ENCODE measurements around the gene MLH1.

Gene MLH1

DNA sequence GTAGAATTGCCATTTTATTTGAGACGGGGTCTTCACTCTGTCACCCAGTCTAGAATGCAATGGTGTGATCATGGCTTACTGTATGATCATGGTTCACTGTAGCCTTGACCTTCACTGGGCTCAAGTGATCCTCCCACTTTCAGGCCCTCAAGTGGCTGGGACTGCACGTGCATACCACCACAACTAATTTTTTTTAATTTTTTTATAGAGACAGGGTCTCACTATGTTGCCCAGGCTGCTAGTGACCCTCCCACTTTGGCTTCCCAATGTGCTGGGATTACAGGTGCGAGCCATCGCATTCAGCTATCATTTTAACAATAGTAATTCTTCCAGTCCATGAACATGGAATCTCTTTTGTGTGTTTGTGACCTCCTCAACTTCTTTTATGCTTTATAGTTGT, 12.3 kb upstream of the MLH1 start:
- no peak for DNase-seq (ENCODE audit: low spot score)

DNA sequence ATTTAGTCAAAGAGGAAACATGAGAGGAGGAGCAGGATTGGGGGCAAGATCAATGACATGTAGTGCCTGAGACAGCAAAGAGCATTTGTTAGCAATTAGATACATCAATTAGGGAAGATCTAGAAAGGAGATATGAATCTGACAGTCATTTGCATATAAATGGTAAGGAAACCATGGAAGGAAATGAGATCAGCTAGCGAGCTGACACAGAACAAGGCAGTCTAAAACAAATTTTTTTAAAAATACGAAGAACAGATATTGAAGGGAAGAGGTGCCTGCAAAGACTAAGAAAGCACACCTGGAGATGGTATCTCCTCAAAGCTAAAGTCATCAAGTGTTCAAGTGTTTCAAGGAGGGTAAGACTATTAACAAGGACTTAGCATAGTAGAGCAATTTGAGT, 5.0 kb upstream of the MLH1 start:
- peak; percentile 41 for DNase-seq (ENCODE audit: low spot score)

DNA sequence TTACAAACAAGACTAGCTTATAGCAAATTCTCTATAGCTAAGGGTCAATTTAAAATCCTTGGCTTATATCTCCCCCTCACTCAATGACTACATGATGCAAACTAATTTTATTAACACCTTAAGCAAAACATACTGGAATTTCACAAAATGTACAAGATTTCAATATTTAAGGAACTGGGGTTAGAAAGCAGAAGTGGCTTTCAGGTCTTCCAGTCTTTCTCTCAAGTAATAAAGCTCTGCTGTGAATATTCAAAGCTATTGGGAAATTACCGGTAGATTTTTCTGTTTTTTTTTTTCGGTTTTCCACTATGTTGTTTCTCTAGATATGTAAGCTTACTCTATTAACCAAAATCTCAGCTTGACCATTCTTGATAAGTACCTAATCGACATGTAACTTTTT, 4.3 kb upstream of the MLH1 start:
- DNase-seq (ENCODE audit: low spot score): no peak

DNA sequence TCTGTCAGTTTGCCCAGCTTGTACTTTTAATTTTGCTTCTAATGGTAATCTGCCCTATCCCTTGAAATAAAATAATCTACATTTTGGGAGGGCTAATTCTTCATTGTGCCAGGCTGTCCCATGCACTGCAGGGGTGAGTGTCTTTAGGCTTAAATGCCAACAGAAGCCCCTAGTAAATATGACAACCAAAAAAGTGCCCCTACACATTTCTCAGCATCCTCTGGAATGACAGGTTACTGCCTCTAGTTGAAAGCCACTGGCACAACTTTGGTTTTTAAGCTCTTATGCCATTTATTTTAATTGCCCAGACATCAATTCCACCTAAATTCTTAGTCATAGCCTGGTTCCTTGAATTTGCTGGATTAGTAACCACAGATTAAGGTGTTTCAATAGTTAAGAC, 3.8 kb upstream of the MLH1 start:
- DNase-seq (ENCODE audit: low spot score): no peak

DNA sequence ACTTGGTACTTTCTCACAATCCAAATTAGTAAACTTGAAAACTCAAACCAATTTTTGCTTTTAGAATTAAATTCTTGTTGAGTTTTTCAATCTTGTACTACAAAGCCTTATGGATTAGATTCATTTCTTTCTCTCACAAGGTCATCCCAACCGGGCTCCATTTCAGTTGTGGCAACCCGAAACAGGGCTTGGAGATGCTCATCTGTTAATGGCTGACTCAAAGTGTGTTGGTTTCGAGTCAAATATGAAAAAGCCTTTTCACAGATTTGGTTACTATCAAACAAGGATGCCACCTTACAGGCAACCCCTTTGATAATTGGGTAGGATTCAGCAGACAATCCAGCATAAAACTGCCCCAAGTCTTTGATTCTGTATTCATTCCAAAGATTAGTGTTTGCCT, 2.2 kb upstream of the MLH1 start:
- DNase-seq (ENCODE audit: low spot score): peak; percentile 88

DNA sequence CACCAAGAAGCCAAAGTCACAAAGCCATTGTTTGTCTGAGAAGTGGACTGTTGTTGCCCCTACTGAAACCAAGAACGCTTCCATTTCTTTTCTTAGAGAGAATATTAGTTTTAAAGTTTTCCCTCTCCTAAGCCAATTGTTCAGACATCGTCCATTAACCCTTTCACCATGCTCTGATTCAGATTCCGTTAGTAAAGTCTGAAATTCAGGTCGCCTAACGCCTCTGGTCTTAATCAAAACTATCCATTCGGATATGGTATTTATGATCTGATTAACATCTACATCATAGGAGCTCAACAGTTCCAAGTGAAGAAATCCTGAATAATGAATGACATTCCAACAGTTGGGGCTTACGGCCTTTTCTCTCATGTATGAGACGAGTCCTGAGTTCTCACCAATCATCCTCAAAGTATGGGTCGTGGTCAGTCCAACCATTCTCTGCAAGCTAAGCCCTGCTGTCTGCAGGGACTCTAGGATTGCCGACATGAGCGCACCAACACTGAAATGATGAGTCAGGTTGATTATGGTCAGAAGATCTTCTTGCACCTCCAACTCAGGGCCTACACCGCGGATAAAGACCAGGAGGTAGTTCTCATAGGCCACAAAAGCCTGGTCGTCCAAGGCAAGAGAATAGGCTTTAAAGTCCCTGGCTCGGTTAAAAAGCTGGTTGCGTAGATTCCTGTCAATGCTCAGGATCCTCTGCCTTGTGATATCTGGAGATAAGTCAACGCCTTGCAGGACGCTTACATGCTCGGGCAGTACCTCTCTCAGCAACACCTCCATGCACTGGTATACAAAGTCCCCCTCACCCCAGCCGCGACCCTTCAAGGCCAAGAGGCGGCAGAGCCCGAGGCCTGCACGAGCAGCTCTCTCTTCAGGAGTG, 1.2 kb upstream of the MLH1 start:
- DNase-seq (ENCODE audit: low spot score): peak; percentile 40

DNA sequence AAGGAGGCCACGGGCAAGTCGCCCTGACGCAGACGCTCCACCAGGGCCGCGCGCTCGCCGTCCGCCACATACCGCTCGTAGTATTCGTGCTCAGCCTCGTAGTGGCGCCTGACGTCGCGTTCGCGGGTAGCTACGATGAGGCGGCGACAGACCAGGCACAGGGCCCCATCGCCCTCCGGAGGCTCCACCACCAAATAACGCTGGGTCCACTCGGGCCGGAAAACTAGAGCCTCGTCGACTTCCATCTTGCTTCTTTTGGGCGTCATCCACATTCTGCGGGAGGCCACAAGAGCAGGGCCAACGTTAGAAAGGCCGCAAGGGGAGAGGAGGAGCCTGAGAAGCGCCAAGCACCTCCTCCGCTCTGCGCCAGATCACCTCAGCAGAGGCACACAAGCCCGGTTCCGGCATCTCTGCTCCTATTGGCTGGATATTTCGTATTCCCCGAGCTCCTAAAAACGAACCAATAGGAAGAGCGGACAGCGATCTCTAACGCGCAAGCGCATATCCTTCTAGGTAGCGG, 452 bp upstream of the MLH1 start, which contains the start of gene EPM2AIP1:
Gene EPM2AIP1, minus strand, starts transcription at position 326 of the 520 bp plus-strand sequence. Its CDS starts 54 bp downstream, at position 272.
- peak; percentile 100 for DNase-seq (ENCODE audit: low spot score)

DNA sequence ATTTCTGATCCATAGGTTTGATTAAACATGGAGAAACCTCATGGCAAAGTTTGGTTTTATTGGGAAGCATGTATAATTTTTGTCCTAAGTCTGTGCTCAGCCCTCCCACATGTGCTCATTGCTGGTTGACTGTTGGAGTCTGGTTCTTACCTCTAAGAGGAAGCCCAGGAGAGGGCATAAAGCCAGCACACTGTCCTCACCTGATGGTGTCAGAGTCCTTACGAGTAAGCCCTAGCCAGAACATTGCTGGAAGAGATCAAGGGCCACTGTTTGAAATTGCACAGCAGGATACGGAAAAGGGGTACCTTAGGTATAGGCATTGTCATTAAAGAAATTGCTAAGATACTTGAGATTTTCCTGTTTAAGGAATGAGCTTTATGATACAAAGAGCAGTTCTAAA, 21.3 kb downstream of the MLH1 start:
- DNase-seq (ENCODE audit: low spot score): no peak

DNA sequence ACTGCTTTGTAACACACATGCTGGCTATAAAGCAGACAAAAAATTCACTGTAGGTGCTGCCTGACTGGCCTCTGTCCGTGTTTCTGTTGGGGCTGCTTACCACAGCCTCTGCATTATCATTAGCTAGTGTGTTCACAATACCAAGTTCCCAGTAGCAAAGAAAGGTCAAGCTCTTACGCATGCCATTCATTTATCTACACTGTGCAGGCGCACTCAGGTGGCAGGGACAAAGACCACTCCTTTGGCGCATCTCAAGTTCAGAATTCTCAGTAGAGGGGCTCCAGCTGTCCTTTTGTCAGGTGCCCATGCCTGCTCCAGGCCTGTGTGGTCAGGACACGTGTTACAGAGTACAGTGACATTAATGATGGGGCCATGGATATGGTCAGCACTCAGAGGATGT, 22.3 kb downstream of the MLH1 start:
- no peak for DNase-seq (ENCODE audit: low spot score)

DNA sequence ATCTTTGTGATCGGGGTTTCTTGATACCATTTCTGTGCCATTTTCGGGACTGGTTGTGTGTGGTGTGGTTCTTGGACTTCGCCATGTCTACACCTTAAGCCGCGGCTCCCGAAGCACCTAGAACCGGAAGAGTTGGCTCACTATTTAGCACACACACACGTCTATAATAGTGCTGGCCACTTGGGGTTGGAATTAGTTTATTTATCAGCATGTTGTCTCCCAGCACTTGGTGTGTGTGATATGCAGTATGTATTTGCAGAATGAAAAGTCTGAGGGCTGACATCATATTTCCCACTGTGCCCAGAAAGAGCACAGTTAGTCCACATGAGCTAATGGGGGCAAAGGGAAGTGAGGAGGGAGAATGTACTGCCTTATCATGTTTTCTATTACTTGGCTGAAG, 23.6 kb downstream of the MLH1 start:
- no peak for DNase-seq (ENCODE audit: low spot score)

DNA sequence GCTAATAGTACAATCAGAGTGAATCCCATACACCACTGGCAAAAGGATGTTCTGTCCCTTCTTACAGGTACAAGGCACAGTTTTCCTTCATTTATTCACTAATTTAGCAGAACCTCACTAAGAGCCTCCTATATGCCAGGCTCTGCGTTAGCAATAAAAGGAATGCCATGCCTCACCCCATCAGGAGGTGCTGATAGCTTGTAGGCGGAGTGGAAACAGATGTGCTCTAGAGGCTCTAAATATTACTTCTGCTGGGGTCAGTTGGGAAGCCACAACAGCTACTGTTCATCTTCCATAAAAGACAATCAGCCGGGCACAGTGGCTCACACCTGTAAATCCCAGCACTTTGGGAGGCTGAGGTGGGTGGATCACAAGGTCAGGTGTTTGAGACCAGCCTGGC, 24.4 kb downstream of the MLH1 start:
- no peak for DNase-seq (ENCODE audit: low spot score)

DNA sequence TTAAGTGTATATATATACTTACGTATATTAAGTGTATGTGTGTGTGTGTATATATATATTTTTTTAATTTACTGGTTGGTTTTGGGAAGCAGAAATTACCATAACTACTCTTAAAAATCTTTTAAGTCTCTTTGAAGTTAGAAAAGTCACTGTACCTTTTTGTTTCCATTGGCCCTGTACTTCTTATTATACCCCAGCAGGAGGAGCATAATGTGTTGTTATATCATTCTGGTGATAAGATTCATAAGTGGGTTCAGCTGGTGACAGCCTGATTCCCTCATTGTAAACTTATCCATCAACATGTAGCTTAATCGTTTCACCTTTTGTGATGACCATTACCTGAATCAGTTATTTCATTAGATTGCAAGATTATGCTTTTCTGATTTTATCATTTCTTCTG, 30.8 kb downstream of the MLH1 start:
- peak; percentile 10 for DNase-seq (ENCODE audit: low spot score)

DNA sequence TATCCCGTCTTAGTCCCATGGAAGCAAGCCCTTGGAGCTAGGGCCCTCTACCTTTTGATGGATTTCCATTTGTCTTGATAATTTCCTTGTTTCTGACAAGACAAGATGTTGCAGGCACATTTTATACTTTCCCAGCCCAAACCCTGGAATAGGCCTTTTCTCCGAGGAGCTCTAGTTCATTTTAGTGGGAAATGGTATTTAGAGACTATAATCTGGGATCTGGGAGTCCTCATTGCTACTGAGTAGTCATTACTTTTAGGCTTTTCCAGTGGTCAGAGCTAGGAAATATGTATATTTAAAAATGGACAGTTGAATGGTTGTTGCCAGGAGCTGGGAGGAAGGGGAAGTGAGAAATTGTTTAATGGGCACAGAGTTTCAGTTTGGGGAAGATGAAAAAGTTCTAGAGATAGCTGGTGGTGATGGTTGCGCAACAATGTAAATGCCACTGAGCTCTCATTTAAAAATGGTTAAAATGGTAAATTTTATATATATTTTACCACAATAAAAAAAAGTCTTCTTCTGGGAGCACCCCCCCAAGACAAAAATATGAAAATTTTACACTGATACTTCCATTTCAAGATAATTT, 31.6 kb downstream of the MLH1 start:
- no peak for DNase-seq (ENCODE audit: low spot score)

DNA sequence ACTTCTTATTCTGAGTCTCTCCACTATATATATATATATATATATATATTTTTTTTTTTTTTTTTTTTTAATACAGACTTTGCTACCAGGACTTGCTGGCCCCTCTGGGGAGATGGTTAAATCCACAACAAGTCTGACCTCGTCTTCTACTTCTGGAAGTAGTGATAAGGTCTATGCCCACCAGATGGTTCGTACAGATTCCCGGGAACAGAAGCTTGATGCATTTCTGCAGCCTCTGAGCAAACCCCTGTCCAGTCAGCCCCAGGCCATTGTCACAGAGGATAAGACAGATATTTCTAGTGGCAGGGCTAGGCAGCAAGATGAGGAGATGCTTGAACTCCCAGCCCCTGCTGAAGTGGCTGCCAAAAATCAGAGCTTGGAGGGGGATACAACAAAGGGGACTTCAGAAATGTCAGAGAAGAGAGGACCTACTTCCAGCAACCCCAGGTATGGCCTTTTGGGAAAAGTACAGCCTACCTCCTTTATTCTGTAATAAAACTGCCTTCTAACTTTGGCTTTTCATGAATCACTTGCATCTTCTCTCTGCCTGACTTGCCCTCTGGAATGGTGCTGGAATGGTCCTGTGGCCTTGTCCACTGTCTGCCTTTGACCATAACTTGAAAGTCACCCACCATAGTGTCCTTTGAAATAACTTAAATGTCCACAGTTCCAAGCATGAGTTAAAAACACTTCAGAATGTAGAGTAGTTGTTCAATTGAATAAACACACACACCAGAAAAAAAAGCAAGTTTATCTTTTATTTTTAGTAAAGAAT, 32.4 kb downstream of the MLH1 start:
- DNase-seq (ENCODE audit: low spot score): no peak

DNA sequence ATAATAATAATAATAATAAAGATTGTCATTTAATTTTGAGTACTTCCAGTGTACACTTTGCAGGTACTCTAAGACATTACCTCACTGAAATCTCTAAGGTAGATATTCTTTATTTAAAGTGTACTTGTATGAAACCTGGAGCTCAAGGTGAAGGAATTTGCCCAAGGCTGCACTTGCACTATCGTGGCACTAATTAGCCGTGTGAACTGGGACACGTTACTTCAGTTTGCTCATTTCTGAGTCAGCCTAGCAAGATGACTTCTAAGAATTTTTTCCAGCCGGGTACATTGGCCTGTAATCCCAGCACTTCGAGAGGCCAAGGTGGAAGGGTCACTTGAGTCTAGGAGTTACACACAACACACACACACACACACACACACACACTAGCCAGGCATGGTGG, 33.5 kb downstream of the MLH1 start:
- DNase-seq (ENCODE audit: low spot score): no peak

DNA sequence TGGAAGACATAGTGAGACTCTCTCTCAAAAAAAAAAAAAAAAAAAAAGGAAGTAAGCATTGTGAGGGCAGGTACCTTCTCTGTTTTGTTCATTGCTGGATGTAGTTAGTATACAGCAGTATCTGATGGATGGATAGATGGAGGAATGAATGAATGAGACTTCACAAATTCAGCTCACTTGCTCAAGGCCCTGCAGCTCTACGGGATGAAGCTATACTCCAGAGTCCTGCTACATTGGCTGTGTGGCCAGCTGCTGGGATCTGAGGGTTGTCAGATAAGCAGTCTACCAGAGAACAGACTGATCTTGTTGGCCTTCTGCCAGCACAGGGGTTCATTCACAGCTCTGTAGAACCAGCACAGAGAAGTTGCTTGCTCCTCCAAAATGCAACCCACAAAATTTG, 35.0 kb downstream of the MLH1 start:
- no peak for DNase-seq (ENCODE audit: low spot score)

DNA sequence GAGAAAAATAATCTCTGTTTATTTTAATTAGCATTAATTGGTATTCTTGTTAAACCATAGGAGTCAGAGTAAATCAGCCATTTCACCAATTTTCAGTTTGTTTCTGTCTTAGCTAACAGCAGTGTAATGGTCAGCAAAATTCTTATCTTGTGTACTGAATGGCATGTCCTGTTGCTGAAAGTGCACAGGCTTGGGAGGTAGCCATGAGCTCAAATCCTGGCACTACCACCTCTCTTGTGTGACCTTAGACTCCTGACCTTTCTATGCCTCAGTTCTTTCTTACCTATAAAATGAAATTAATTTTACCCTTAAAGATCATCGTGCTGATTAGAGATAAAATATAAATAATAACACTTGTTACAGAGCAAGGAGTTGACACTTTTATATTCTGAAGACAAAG, 35.8 kb downstream of the MLH1 start:
- no peak for DNase-seq (ENCODE audit: low spot score)

DNA sequence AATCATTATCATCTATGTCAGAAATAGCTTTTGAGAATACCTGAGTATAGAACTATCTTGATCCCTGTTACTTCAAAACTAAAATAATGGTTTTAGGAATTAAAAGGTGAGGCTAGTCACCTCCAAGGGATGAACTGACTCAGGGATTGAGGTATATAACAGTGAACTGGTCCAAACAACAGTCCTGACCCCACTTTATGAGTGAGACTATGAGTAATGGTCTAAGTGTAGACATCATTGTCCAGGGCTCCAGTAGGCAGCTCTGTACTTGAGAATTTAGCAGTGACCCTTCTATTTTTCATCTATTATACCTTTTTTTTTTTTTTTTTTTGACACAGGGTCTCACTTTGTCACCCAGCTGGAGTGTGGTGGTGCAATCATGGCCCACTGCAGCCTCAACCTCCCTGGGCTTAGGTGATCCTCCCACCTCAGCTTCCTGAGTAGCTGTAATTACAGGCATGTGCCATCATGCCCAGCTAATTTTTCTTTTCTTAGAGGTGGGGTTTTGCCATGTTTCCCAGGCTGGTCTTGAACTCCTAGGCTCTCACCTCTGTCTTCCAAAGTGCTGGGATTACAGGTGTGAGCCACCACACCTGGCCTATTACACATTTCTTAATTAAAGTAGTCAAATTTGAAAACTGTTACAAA, 36.3 kb downstream of the MLH1 start:
- no peak for DNase-seq (ENCODE audit: low spot score)

DNA sequence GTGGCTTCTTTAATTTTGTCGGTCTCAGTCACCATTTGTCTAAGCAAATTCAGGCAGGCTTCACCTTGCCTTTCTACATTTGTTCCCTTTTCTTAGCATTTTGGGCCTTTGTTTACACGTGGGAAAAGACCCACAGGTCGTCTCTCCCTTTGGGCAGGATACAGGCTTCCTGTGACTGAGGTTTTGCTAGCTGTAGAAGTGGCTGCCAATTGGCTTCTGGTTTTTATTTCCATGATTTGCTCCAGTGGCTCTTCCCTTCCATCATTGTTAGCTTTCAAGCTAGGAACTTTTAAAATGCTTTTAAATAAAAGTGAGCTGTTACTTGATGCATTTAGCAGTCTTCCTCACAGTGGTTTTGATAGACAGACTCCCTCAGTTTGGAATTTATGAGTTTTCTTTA, 37.3 kb downstream of the MLH1 start:
- no peak for DNase-seq (ENCODE audit: low spot score)

DNA sequence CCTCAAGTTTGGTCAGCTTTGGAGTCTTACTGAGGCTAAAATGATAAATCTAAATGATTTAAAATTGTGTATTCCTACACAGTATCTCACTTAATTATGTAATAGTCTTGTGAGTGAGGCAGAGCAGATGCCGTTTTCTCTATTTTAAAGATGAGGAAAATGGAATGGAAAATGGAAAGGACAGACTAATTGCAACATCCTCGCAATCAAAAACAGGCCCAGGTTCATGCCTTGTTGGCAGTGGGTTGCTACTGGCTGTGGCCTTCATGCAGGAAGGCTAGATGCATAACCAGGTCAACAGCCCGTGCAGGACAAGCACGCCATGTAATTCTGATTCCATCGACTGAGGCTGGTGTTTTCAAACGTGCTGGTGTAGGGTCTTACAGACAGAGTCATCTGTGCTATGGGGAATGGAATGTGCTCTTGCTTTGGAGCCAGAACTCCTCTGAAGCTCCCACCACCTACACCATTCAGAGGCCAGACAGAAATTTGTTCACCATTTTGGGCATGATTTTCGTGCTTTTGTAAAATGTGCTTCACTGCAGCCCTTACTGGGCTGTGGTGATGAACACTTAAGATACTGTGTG, 37.9 kb downstream of the MLH1 start:
- DNase-seq (ENCODE audit: low spot score): no peak

DNA sequence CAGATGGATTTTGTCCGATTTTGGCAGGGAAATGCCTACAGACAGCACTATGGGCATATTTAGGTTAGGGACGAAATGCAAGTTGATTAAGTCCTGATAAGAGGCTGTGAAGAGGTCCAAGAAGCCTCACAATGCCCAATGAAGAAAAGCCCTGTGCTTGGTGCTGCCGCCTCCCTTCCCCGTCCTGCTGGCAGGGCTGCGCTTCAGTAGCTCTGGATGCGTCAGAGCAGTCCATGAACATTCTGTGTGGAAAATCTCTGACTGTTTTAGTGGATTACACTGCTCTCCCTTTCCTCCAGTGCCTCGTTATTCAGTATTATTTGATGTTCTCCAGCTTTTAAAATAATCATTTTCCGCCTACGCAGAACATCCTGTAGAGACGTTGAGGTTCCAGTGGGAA, 39.6 kb downstream of the MLH1 start:
- no peak for DNase-seq (ENCODE audit: low spot score)

DNA sequence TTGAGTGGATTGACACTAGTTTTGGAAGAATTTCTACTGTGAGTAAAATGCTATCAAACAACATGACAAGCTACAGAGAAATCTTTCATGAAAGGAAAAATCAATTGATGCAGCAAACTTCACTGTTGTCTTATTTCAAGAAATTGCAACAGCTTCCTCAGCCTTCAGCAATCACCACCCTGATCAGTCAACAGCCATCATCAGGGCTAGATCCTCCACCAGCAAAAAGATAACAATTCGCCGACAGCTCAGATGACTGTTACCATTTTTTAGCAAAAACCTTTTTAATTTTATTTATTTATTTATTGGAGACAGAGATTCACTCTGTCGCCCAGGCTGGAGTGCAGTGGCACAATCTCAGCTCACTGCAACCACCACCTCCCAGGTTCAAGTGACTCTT, 44.0 kb downstream of the MLH1 start:
- DNase-seq (ENCODE audit: low spot score): no peak

Measured in activated CD4-positive, alpha-beta T cell treated with anti-CD3 and anti-CD28 coated beads, Interleukin-2, Interleukin-4, amounts not matched to agents 100 ng/mL and 50 ng/mL, durations not matched to agents 16 hours and 8 hours (primary cell).